ENCODE data around the gene TEX29.

TEX29 gene

DNA sequence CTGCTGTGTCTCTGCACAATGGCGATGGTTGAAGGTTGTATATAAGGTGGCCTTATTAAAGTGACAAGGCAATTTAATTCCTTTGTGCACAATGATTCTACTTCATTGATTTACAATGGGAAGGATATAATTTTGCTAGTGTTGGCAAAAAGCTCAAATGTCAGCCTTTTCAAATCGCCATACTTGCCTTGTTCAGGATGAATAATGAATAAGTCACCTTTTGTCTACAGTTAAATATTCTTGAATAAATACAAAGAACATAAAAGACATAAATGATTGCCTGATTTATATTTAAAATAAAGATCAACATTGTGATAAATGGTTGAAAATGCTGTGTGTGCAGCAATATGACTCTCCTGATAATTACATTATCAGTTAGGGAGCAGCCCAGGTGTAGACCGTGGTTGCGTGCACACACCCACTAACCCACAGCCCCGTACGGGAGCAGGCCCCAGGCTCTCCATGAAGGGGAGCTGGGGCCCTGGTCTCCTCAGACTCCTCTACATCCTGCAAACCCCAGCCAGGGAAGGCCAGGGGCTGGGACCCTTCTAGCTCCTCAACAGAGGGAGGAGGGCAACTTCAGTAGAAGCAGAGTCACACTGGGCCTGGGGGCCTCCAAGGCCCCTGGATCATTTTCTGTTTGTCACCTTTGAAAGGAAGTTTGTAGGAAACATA is 64.9 kb downstream of the TEX29 start:
- TF ChIP-seq, protein P1, sequence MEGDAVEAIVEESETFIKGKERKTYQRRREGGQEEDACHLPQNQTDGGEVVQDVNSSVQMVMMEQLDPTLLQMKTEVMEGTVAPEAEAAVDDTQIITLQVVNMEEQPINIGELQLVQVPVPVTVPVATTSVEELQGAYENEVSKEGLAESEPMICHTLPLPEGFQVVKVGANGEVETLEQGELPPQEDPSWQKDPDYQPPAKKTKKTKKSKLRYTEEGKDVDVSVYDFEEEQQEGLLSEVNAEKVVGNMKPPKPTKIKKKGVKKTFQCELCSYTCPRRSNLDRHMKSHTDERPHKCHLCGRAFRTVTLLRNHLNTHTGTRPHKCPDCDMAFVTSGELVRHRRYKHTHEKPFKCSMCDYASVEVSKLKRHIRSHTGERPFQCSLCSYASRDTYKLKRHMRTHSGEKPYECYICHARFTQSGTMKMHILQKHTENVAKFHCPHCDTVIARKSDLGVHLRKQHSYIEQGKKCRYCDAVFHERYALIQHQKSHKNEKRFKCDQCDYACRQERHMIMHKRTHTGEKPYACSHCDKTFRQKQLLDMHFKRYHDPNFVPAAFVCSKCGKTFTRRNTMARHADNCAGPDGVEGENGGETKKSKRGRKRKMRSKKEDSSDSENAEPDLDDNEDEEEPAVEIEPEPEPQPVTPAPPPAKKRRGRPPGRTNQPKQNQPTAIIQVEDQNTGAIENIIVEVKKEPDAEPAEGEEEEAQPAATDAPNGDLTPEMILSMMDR (IDR thresholded peaks at IDR 0.05; ENCODE audit: insufficient read depth, low read depth, low read length, missing control alignments), result no peak
- no peak overlapping the region for H3K4me3 ChIP-seq (ENCODE audit: low read length)
- no peak for DNase-seq (ENCODE audit: low read depth)

DNA sequence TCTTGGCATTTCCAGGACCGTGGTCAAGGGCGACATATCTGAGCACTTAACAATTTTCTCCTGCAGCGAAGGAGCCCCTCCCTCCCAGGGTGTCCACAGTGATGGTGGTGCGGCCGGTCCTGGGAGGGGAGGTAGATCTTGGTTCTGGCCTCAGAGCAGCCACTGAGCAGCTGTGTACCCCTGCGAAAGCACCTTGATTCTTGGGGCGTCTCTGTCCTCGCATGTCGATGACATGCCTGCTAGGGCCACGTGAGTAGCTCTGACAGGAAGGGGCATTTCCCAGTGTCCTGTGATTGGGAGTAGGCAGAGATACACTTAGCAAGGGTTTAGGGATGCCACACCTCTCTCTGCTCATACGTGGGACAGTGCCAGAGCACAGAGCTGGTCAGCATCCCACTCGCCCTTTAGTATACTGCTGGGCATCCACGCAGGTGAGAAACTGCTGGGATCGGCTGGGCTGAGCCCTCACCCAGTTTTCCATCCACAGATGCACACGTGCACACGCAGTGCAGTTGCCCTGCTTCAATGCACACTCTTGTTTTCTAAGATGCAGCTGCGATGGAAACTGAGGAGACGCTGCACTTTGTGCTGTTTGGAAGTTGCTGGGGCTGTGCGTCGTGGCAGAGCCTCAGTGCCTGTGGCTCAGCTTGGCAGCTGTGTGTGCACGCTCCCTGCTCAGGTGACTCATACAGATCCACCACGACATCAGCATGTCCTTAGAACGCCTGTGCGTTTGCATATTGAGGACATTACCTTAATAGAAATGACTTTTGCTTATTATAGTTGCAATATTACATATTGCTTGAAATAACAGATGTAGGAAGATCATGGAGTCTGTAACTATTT is 66.8 kb downstream of the TEX29 start:
- no peak for DNase-seq (ENCODE audit: low read depth)
- no peak overlapping the region for H3K4me3 ChIP-seq (ENCODE audit: low read length)
- TF ChIP-seq, protein P1 (IDR thresholded peaks at IDR 0.05; ENCODE audit: insufficient read depth, low read depth, low read length, missing control alignments), result no peak

DNA sequence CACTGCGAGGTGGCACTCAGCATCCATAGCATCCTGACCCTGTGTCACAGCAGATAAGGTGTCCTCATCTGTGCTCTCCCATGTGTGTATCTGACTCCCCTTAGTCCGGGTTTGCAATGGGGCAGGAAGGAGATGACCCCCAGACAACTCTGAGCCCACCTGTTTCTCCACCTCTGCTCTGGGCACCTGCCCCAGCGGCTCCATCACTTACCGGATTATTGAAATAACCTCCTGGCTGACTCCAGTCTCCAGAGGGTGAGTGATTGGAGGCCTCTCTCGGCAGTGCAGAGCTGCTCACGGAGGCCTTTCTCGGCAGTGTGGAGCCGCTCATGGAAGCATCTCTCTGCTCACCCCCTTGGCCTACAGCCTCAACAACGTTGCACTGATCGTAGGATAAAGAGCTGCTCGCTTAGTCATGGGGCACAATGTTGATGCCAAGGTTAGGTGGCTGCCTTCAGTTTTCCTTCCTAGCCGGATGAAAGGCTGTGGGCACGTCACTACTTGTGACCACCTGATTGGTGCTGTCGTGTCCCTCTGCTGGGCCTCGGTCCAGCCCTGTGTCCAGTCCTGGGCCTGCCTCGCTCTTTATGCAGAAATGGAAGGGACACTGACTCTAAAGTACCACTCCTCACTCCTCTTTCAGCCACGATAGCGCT is 67.6 kb downstream of the TEX29 start:
- DNase-seq (ENCODE audit: low read depth), result no peak
- no peak overlapping the region for H3K4me3 ChIP-seq (ENCODE audit: low read length)
- TF ChIP-seq, protein P1 (IDR thresholded peaks at IDR 0.05; ENCODE audit: insufficient read depth, low read depth, low read length, missing control alignments), result no peak

DNA sequence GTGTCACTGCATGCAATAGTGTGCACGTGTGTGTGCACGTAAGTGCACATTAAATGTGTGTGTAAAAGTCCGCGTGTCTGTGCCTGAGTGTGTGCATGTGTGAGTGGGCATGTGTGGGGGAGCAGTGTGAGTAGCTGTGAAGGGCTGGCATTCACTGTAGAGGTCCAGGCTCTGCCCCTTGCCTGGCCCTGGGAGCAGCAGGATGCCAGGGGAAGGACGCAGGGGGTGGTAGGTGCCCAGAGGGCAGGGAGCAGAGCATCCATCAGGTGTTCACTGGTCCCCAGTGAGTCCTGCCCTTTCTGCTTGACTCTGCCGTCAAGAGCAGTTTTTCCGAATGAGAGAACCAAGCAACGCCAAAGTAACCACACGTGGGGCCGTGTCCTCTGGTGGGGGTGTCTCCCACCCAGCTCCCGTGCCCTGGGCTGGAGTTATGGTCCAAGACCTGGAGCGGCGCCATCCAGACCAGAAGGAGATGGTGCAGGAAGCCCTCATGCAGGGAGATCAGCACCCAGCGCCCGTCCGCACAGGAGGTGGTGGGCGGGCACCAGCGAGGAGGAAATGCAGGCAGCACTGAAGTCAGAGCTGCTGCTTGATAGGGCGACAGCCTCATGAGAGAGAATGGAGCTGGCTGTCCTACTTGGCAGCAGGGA is 68.5 kb downstream of the TEX29 start:
- H3K4me3 ChIP-seq (ENCODE audit: low read length), result no peak overlapping the region
- TF ChIP-seq, protein P1 (IDR thresholded peaks at IDR 0.05; ENCODE audit: insufficient read depth, low read depth, low read length, missing control alignments), result no peak
- no peak for DNase-seq (ENCODE audit: low read depth)

DNA sequence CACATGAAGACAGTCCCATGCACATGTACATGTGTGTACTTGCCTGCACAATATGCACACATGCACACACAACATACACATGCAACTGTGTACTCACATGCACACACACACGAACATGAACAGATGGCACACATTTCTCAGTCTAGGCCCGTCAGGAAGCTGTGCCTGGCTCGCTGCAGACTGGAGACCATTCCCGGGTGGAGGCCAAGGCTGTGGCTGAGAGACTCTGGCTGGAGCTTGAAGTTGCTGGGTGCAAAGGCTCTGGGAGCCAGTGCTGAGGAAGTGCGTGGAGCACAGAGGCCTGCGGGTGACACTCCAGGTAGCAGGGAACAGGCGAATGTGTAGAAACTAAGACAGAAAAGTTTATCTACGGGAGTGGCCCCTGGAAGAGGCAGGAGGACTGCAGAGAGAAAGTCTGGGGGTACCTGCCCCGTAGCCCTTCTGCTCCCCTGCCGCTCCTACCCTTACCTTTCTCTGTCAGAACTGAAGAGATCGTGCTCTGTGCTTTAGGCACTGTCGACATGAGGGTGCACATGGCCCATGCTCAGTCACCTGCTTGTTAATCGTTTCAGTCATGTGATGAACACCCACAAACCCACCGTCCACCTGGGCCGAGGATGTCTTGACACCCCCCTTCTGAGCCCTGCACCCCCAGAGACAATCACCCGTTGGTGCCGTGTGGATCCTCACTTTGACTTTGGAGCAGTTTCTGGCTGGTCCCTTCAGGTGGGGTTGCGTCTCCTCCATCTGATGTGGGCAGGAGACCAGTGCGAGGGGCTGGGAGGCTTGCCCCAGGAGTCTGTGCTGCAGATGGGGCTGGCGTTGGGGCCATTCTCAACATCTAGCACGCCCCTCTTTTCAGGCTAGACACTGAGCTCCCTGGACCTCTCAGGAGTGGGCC is 69.4 kb downstream of the TEX29 start:
- H3K4me3 ChIP-seq (ENCODE audit: low read length), result no peak overlapping the region
- no peak for DNase-seq (ENCODE audit: low read depth)
- TF ChIP-seq, protein P1 (IDR thresholded peaks at IDR 0.05; ENCODE audit: insufficient read depth, low read depth, low read length, missing control alignments), result no peak
